Measurements from ENCODE around the gene MICAL2.

Gene MICAL2

DNA sequence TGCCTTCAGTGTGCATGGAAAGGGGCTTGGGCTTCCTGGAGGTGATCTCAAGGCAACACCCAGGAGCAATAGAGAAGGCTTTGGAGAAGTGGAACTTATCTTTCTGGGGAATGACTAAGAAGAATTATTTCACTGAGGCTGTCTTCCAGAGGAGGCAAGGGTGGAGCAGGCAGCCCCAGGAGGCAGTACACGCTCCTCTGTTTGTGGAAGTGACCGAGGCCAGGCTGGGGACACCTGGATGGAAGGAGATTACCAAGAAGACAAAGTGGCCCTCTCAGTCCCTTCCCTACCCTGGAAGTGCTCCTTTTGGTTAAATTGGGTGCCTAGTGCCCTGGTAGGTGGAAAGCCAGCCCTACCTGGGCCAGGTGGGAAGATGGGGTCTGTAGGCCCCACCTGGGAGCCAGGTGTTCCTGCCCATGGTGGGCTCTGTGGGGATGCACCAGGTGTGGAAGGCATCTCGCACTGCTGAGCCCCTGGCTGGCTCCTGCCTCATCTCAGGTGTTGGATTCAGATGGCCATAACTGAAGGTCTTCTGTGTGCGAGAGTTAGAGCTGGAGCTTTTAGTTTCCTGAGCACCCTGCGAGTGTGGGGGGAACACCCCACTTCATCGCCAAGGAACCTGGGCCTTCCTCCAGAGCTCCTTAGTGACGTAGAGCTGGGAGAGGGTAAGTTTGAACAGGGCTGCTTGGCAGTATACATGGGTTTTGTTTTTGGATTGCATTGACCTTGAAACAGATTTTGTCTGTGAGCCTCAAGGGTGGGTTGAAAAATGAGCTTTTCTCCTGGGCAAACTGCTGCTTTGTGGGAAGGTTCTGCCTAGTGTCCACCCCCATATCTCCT is 46.1 kb downstream of the MICAL2 start:
- DNase-seq (ENCODE audit: low spot score) = no peak

DNA sequence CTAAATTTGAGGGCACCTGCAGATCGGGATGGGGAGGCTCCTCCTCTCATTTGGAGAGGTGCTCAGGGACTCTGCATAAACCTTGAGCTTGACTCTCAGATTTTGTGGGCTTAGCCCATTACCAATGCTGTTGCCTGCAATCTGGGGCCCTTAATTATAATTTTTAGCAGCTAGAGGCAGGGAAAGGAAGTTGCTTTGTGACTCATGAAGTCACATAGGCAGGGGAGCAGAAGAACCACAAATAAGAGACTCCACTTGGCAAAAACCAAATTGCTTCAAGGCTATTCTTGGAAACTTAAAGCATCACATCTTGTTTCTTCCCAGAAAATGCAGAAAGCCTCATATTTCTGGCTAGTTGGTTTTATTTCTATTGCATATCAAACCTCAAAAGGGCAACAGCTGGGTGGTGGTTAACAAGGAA is 46.9 kb downstream of the MICAL2 start:
- no peak for DNase-seq (ENCODE audit: low spot score)

DNA sequence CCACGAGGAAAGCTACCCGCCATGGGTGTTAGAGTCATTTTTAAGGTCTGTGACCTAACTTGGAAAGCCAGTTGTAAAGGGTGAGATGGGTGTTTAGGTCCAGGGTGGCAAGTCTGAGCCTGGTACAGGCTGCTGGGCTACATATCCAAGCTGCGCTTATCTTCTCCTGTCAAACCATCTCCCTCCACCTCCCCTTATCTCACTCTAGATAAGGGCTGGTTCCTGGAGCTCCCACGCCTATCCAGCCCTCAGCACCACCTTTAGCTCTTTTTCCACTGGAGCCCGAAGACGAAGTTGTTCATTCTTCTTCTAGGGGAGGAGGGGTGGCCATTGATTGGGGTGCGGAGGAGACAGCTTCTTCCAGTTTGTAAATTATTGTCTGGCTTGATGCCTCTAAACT is 48.5 kb downstream of the MICAL2 start:
- DNase-seq (ENCODE audit: low spot score) = no peak

DNA sequence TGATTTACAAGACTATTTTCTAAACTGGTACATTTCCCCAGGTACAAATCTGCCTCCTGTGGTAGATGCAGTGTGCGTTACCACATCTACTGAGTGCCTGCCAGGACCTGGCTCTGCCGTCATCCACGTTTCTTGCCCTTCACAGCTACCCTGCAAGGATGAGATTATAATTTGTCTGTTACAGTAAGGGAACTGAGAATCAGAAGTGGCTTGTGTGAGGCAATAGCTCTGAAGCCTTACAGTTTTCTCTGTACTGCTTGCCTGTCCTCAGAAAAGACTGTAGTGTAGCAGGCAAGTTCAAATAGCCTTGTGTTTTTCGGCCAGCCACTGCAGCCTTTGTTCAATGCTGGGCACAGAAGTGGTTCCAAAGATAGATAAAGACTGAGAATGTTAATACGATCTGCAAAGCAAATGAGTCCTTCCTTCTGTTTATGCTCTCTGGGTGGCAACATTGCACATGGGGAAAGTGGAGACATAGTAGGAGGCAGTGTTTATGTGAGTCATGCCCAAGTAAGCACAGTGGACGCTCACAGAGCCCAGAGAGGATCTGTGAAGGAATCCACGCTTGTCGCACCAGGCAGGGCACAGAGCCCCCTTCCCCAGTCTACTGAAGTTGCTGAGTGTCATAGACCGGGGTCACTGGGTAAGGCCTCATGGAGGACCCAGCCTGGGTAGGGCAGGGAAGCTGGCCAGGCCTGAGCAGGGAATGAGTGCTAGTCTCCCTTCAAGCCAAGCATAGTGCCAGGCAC is 49.1 kb downstream of the MICAL2 start:
- DNase-seq (ENCODE audit: low spot score) = no peak

DNA sequence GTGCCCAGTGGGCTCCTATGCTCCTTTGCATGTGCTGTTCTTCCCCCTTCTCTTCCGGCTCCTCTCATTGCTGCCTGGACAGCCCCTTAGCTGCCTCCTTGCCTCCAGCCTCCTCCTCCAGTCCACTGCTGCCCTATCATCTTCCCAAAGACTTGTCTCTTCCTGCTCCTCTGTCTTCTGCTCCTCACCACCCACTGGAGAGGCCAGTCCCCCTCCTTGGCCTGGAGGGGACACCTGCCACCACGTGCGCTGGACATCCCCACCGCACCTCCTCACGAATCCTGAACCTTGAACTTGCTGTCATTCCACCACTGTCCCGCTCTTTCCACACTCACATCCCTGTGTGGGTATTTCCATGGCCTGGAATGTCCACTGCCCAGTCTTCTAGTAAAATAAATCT is 49.8 kb downstream of the MICAL2 start:
- no peak for DNase-seq (ENCODE audit: low spot score)

DNA sequence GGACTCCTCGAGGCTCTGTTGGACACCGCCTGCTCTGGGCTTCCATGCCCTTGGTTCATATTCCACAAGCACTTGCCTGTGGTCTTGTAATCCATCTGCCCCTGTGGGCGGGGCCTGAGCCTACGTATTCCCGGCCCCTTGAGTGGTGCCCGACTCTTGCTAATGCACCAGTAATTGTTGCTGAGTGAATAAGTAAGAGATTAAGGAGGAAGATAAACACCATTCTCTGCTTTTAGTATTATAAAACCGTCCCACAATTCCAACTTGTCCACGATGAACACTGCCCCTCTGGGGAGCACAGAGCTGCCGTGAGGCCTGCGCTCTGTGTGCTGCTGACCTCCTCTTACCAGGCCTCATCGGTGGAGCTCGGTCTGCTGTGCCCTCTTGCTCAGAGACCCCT is 50.3 kb downstream of the MICAL2 start:
- DNase-seq (ENCODE audit: low spot score) = no peak

DNA sequence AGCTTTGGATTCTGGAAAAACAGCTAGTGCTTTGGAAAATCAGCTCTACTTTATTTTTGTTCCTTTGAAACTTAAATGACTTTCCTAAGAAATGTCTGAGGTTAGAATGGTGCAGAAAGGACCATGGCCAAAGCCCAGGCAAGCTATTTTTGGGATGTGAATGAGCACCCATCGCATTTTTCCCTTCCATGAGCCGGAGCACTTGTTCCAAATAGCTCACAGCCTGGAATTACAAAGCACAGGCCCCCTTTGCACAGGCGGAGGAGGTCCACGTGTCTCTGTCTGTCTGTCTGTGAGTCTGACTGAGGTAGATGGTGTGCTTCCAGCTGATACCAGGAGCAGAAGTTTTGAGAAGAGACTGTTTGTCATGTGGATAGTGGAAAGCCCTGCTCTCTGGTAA is 50.7 kb downstream of the MICAL2 start:
- no peak for DNase-seq (ENCODE audit: low spot score)

DNA sequence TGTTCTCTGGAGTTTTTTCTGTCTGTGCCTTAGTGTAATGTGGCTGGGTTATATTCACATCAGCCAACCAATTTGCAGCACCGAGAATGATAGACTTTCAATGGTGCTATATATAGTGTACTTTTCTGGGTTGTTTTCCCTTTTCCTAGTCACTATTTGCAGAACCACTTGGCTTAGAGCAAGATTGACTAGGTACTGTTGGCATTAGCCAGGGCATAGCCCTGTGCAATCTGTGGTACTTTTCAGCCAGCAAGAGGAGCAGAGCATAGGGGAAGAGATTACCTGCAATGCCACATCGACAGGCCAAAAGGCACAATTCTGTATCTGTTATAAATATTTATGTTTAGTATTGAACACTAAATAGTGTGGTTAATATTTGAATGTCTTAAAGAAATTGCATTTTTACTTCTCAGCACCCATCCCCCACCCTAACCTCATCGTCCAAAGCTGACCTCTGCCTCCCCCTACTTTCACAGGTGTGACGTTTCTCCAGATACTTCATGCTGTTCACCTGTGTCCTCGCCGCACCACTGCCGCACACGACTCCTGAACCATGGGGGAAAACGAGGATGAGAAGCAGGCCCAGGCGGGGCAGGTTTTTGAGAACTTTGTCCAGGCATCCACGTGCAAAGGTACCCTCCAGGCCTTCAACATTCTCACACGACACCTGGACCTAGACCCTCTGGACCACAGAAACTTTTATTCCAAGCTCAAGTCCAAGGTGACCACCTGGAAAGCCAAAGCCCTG is 51.4 kb downstream of the MICAL2 start:
- no peak for DNase-seq (ENCODE audit: low spot score)

DNA sequence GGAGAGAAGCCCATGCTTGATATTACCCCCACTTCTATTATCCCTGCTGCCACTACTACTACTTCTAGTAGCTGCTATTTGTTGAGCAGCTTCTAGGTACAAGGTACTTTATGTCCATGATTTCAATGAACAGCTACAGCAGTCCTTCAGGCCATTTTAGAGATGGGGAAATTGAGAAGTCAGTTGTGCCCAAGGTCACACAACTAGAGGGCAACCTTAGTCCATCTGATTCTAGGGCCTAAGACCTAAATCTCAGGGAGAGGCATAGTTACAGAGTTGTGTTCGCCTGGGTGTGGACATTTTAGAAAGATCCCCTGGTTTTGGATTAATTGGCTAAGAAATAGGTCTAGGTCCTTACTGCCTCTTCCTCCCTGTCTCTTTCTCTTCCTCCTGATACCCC is 52.3 kb downstream of the MICAL2 start:
- DNase-seq (ENCODE audit: low spot score) = no peak

DNA sequence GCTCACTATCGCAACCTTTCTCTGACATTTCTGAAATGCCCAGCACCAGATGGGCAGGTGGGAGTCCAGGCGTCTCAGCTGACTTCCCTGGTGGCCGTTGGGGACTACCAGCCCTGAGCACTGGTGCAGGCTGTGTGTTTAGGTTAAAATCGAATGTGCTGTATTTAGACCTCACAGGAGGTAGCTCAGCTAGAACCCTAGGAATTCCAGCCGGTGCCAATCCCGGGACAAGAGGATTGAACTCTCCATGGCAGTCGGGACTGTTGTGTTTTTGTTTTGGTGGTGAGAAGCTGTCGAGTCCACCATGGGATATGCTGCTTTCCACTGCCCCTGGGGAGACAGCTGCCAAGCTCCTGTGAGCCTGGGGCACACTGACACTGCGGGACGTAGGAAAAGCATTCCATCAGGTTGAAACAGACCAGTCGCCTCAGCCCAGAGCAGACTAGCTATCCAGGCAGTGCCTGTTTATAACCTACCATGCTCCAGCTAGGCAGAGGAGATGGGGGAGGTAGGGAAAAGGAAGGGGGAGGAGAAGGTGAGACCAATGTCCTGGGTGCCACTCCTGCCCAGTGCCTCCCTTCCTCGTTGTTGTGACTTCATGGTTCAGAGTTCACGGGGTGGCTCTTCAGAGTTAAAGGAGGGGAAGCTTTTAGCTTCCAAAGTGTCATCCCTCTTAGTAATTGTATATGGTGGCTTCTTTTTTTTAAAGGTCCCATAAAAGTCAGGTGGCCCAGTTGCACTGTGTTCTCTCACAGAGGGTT is 53.0 kb downstream of the MICAL2 start:
- DNase-seq (ENCODE audit: low spot score) = no peak

DNA sequence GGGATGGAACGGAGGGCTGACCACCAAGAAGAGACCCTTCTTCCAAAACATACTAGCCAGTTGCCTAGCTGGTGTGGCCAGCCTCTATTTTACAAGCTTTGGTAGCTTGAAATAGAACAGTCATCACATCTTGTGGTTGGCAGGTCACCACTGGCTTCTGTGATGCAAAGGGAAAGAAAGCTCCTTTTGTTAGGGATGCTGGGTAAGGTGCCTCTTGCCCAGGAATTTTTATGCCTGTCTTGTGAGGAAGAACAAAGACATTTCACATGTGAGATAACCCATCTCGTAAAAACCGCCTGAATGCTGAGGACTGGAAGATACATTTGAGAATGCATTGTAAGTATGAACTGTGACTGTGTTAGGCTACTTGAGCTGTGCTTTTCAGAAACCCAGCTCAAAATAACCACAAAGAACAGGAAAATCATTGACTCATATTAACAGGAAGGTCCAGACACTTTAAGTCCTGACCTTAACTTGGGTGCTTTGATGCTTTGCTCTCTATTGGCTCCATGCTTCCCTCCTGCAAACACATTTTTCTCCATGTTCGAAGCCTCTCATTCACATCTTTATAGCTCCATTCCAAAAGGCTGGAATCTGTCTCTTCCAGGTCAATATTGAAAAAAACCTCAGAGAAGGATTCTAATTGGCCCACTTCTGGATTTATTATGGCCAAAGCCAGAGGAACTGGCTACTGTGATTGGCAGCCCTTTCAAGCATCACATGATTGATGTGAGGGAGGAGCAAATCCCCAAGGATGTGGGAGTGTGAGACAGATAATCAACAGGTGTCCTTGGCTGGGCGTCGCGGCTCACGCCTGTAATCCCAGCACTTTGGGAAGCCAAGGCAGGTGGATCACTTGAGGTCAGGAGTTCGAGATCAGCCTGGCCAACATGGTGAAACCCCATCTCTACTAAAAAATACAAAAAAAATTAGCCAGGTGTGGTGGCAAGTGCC is 53.9 kb downstream of the MICAL2 start:
- peak; percentile 87 for DNase-seq (ENCODE audit: low spot score)

DNA sequence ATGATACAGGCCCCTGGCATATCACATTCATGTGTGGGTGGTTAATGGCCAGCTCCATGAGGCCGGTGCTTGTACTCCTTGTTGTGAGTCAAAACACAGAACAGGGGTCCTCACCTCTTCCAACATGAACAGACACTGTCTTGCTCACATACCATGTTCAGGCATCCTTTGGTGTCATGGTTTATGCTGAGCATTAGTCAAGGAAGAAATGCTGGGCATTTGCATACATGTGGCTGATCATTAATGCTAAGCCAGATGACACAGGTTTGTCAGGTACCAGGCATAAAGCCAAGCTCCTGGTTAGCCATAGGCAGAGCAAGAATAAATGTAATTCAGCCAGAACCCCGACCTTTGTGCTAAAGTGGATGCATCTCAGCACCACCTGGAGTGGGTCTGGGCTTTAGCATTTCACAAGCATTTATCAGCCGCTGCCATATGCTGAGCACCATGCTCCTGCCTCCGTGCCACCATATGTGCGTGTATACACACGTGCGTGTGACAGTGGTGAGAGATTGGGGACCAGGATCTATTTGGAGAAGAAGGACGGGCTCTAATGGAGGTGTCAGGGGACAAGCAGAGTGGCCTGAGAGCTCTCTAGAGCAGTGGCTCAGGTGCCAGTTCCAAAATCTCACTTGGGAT is 55.0 kb downstream of the MICAL2 start:
- DNase-seq (ENCODE audit: low spot score) = no peak

DNA sequence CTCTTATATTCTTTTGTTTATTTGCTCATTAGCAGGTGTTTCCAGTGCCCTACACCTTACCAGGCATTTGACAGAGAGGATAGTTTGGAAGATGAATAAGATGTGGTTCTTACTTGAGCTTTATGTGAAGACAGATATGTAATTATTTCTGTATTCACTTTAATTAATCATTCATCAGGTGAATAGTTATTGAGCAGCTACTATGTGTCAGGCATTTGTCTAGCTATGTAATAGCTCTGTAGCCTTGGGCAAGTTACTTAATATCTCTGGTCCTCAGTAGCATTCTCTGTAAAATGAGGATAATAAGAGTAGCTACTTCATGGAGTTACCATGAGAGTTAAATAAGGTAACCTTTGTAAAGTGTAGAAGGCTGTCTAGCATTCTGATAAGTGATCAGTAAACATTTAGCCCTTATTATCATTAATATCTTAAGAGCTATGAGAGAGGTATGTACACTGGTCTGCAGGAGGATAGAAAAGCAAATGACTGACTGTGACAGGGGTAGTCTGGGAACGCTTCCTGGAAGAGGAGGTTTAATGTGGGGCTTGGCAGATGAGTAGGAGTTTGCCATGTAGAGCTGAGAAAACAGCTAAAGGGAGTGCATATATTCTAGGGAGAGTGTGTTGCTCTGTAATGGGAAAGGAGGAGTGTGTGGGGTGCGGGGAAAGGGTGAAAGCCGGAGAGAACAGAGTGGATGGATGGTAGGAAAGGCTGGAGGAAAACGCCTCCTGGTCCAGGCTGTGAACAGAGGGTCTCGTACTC is 56.1 kb downstream of the MICAL2 start:
- no peak for DNase-seq (ENCODE audit: low spot score)

DNA sequence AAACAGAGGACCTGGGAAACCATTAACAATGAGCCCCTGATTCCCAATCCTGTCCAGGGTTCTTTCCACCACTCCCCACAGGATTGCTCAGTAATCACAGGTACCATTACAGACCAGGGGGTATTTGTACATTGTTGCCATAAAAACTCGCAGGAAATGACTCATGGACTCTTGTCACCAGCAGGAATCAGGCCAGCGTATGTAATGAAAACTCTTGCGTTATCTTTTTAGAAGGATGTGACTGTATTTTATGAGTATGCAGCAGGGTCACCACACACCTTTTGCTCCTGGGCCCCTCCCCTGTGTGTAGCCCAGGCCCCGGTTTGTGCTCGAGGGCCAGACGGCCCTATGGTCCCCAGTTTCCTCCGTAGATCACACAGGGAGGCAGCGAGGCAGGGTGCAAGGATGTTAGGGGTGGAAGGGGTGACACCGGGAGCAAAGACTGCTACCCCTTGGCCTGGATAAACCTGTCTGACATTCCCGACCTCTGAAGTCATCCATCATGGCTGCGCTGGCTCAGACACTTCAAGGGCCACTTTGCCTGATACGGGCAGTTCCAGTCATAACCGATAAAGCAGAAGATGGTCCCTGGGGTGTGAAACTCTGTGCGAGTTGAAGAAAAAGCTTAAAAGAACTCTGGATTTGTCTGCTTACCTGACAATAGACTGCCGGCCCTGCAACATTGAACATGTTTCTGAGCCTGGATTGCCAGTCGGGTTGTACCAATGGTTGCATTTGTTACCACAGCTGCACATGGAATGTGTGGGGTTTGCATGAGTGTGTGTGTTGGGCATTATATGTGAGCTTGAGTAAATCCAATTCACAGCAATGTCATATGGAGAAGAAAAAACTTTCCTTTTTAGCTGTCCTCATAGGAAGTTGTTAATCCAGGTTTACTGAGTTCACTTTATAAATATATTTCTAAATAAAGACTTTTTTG is 56.9 kb downstream of the MICAL2 start:
- peak; percentile 95 for DNase-seq (ENCODE audit: low spot score)

DNA sequence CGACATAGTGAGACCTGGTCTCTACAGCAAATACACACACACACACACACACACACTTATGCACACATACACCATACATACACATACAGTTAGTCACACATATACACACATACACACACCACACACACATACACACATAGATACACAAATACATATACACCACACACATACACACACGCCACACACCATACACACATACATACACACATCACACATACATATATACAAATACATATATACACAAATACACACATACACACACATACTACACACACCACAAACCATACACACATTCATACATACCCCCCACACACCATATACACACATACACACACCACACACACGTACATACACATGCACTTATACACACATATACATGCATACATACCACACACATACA is 57.7 kb downstream of the MICAL2 start:
- DNase-seq (ENCODE audit: low spot score) = no peak

DNA sequence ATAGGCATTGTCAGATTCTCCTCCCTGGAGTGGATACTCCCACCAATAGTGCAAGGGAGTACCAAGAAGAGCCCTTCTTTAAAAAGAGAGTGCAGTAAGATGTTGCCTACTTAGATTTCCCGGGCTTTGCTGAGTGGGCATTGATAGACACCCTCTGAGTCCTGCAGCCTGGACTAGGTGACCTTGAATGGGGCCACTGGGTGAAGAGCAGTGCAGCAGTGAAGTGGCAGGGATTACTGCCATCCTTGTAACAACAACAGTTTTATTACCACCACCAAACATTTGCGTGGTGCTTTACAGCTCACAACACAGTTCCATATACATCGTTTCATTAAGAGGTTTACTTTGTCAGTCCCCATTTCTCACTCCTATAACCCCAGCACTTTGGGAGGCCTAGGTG is 59.4 kb downstream of the MICAL2 start:
- DNase-seq (ENCODE audit: low spot score) = no peak

DNA sequence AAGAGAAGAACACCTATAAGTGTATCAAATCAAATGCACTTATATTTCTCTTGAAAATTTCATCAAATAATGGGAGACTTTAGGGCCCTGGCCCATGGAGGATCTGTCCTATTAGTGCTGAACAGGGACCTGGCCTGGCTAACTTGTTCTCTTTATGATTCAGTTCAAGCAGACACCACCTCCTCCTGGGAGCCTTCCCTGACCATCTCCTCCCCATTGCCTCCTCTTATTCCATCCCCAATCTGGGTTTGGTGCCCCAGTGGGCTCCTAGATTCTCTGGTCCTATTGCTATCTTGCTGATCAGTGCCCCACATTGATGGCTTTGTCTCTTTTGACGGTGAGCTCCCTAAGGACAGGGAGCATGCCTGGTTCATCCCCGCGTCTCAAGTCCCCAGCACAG is 60.1 kb downstream of the MICAL2 start:
- no peak for DNase-seq (ENCODE audit: low spot score)

DNA sequence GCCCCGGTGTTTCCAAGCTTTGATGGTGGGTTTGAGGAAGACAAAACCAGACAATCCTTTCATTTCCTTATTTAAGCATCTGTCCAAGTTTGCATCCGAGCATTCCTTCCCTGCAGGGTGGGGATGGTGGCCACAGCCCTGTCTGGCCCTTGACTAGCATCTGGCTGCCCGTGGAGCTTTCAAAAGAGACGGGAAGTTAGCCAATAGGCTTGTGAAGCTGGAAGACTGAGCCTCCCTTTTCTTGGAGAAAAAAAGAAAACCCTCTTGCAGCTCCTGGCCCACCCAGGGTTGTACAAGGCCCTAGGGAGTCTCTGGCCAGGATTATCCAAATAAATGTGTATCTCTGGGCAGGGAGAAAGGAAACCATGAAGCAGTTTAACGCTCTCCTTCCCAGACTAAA is 60.6 kb downstream of the MICAL2 start:
- DNase-seq (ENCODE audit: low spot score) = no peak

DNA sequence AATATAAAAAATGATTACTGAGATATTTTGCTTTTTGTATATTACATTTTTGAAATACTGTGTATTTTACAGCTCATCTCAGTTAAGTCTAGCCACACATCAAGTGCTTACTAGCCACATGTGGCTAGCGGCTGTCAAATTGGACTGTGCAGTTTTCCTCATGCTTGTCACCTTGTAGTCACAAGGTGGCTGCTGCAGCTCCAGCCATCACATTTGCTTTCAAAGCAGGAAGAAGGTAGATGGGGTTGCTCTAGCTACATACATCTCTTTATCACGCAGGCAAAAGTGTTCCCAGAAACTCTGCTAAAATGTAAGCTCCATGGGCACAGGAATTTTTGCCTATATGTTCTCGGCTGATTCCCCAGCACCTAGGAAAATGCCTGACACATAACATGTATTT is 61.5 kb downstream of the MICAL2 start:
- no peak for DNase-seq (ENCODE audit: low spot score)
